ENCODE measurements around the gene BORCS6.
"Not testable (repeated sequence)": the region's sequence is repeated elsewhere in the genome, so short reads cannot be mapped to it uniquely, and the experiment has no call there.

BORCS6 gene

DNA sequence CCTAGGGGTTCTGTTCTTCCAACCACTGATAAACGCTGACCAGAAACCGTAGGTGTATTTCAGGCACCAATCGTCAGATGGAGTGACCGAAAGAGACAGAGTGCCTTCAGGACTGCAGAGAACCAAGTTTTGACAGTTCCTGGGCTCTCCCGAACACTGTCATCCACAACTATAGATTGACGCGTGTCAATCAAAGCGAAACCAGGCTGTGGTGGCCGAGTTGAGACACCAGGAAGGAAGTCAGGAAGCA lies 32.3 kb upstream of the BORCS6 start:
- H3K27me3 Mint-ChIP-seq: no peaks in the 10 kb centered on the region
- no peaks in the 10 kb centered on the region for H3K9me3 Mint-ChIP-seq
- H3K4me1 Mint-ChIP-seq (ENCODE audit: low read depth): peaks cover 61% of the 10 kb centered on the region
- peak overlapping the region; percentile 95 for H3K4me3 Mint-ChIP-seq
- peak overlapping the region; percentile 99 for H3K27ac Mint-ChIP-seq
- peaks cover 23% of the 10 kb centered on the region for H3K36me3 Mint-ChIP-seq (ENCODE audit: low read depth)
- DNase-seq: no peak

GRCh38 chr17:8221663-8222379 lies 31.8 kb upstream of the BORCS6 start:
- Mint-ChIP-seq H3K4me3 (peak overlapping the region; percentile 95), H3K36me3 (ENCODE audit: low read depth) (peaks cover 19% of the 10 kb centered on the region), H3K27me3 (no peaks in the 10 kb centered on the region), H3K27ac (peak overlapping the region; percentile 99), H3K9me3 (no peaks in the 10 kb centered on the region), H3K4me1 (ENCODE audit: low read depth) (peaks cover 56% of the 10 kb centered on the region)
- DNase-seq: peak; percentile 93

DNA sequence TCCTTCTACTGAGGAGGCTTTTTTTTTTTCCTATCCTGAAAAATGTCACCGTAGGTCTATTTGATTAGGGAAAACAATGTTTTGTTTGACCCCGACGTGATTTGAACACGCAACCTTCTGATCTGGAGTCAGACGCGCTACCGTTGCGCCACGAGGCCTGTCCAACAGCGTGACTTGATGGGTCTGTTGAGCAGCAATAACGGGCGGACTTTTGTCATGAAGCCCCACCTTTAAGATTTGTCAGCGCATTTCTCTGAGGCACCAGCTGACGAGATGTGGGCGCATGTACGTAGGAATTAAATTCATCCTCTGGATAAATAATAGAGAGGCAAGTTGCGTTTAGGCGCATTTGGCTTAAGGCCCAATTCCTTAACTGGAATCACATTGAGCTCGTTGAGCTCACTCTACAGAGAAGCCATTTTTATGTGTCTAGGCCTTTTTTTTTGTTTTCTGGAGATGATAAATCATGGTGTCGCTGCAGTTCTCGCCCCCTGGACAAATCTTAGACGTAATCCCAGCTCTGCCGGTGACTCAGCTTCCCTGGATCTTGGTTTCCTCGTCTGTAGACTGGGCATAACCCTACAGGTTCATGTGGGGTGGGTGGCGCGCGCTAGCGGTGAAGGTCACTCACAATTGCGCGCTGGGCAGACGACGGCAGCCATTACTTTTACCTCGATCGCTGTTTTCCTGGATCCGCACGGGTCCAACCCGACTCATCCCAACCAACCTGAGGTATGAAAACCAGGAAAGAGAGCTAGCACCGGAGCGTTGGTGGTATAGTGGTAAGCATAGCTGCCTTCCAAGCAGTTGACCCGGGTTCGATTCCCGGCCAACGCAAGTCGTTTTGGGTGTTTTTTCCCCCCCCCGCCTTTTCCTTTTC lies 31.0 kb upstream of the BORCS6 start:
- Mint-ChIP-seq H3K4me3 (peak overlapping the region; percentile 95), H3K27me3 (no peaks in the 10 kb centered on the region), H3K36me3 (ENCODE audit: low read depth) (peaks cover 11% of the 10 kb centered on the region), H3K9me3 (no peaks in the 10 kb centered on the region), H3K4me1 (ENCODE audit: low read depth) (peaks cover 49% of the 10 kb centered on the region), H3K27ac (peak overlapping the region; percentile 99)
- DNase-seq: peak; percentile 98

DNA sequence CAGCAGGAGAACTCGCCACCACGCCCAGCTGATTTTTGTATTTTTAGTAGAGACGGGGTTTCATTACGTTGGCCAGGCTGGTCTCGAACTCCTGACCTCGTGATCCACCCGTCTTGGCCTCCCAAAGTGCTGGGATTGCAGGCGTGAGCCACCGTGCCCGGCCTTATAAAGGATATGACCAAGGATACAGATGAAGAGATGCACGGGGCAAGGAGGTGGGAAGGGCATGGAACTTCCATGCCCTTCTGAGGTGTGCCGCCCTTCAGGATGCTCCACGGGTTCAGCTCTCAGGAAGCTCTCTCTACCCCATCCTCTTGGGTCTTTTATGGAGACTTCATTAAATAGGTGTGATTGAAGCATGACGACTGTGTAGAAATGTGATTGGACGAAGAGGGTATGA lies 24.0 kb upstream of the BORCS6 start:
- not testable (repeated sequence) for H3K9me3 Mint-ChIP-seq, H3K27ac Mint-ChIP-seq, H3K4me3 Mint-ChIP-seq, DNase-seq, H3K27me3 Mint-ChIP-seq
- H3K4me1 Mint-ChIP-seq (ENCODE audit: low read depth): peaks cover 14% of the 10 kb centered on the region
- peaks cover 14% of the 10 kb centered on the region for H3K36me3 Mint-ChIP-seq (ENCODE audit: low read depth)

DNA sequence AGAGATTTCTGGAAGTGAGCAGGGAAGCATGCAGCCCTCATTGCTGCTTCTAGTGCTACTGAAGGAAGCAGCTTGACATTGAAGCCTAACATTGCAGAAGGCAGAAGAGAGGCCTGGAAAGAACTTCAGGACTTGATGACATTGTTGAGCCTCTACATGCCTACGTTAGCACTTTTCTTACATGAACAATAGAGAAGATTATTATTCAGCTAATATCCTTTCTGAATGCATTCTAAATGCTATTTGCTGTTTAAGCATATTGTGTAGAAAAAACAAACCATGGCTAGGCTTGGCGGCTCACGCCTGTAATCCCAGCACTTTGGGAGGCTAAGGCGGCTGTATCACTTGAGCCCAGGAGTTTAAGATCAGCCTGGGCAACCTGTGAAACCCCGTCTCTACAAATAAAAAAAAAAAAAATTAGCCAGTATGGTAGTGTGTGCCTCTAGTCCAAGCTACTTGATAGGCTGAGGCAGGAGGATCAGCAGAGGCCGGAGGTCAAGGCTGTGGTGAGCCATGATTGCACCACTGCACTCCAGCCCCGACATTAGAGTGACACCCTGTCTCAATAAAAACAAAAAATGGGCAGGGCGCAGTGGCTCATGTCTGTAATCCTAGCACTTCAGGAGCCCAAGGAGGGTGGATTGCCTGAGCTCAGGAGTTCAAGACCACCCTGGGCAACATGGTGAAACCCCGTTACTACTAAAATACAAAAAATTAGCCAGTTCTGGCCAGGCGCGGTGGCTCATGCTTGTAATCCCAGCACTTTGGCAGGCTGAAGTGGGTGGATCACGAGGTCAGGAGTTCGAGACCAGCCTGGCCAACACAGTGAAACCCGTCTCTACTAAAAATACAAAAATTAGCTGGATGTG lies 22.6 kb upstream of the BORCS6 start:
- Mint-ChIP-seq H3K4me1 (ENCODE audit: low read depth) (peaks cover 19% of the 10 kb centered on the region), H3K4me3 (no peak overlapping the region), H3K27ac (no peak overlapping the region), H3K36me3 (ENCODE audit: low read depth) (peaks cover 24% of the 10 kb centered on the region), H3K9me3 (no peaks in the 10 kb centered on the region), H3K27me3 (no peaks in the 10 kb centered on the region)
- DNase-seq: no peak

- Mint-ChIP-seq H3K4me1 (ENCODE audit: low read depth) (peaks cover 24% of the 10 kb centered on the region), H3K9me3 (no peaks in the 10 kb centered on the region)
These were observed 20.9 kb upstream of the BORCS6 start for GRCh38 chr17:8210761-8211458.

DNA sequence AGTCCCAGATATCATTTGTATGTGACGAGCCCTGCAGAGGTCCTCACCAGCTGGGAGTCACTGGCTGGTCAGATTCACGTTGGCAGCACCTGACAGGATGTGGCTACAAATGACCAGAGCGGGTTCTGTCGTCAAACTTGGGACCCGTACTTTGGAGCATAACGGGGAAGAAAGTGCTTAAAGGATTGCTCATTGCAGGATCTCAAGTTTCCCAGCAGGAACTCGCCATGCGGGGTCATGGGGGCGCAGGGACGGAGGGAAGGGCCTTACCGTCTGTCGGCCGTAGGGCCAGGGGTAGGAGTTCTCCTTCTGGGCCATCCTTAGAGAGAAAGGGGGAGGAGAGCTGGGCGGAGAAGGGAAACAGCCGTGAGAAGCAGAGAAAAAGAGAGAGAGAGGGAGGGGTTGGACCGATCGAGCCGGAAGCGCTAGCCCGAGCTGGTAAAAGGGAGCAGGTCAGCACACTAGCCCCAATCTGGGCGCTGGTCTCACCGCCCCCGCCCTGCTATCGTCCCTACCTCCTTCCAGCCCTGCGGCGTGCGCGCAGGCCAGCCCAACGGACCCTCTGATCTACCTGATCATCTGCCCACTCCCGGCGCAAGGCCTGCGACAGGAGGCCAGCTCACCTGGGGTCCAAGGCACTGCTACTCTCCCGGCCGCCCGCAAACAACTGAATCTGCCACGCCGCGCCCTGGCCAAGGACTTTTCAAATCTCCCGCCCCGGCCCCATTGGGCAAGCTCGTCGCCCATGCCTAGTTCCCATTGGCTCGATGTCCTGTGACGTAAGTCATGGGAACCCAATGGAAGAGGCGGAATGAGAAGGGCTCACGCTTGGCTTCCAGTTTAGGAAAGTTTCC lies 20.2 kb upstream of the BORCS6 start, which contains the start of gene AURKB:
AURKB (minus strand) TSS at position 669 of the 854 bp plus-strand sequence; CDS start at position 318, 351 bp downstream.
- no peaks in the 10 kb centered on the region for H3K27me3 Mint-ChIP-seq
- peaks cover 24% of the 10 kb centered on the region for H3K4me1 Mint-ChIP-seq (ENCODE audit: low read depth)
- peak within 1 kb of the TSS; percentile 95 for H3K4me3 Mint-ChIP-seq
- H3K9me3 Mint-ChIP-seq: no peaks in the 10 kb centered on the region
- peak within 1 kb of the TSS; percentile 95 for H3K27ac Mint-ChIP-seq
- DNase-seq: peak; percentile 88
- peaks cover 48% of the 10 kb centered on the region for H3K36me3 Mint-ChIP-seq (ENCODE audit: low read depth)

More at GRCh38 chr17:8210761-8211458, 20.9 kb upstream of the BORCS6 start:
- no peaks in the 10 kb centered on the region for H3K27me3 Mint-ChIP-seq
- peak; percentile 58 for DNase-seq
- peak overlapping the region; percentile 95 for H3K4me3 Mint-ChIP-seq
- peak overlapping the region; percentile 95 for H3K27ac Mint-ChIP-seq
- peaks cover 40% of the 10 kb centered on the region for H3K36me3 Mint-ChIP-seq (ENCODE audit: low read depth)

DNA sequence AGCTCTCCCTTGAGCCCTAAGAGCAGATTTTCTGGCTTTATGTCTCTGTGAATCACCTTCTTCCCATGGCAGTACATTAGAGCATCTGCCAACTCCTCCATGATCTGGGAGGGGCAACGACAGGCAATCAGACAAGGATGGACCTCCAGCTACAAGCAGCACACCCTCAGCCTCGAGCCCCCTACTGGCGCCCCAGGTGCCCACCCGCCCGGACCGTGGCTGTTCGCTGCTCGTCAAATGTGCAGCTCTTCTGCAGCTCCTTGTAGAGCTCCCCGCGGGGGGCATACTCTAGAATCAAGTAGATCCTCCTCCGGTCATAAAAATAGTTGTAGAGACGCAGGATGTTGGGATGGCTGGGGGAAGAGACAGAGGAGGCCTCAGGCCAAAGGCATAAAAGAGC lies 16.6 kb upstream of the BORCS6 start:
- H3K36me3 Mint-ChIP-seq (ENCODE audit: low read depth): peaks cover 73% of the 10 kb centered on the region

DNA sequence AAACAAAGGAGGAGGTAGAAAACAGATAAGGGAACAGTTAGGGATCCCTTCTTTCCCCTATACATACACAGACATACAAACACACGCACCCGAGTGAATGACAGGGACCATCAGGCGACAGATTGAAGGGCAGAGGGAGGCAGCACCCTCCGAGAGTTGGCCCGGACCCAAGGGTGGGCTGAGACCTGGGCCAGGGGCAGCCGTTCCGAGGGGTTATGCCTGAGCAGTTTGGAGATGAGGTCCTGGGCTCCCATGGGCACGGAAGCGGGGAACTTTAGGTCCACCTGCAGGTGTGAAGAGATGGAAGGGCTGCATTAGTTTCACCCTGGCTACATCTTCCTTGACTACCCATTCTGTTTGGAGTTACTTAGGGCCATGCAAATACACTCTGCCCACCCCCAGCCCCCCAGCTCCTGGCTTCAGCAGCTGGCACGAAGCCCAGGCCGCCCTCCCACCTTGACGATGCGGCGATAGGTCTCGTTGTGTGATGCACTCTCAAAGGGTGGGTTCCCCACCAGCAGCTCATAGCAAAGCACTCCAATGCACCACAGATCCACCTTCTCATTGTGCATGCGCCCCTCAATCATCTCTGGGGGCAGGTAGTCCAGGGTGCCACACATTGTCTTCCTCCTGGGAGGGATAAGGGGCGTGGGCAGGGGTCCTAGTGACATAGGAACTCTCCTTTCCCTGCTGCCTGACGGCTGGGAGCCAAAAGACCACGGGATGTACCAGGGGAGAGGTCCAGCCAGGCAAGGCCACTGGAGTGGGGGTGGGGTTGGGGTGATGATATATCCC lies 15.0 kb upstream of the BORCS6 start:
- DNase-seq: no peak
- Mint-ChIP-seq H3K4me1 (ENCODE audit: low read depth) (peaks cover 19% of the 10 kb centered on the region), H3K36me3 (ENCODE audit: low read depth) (peaks cover 76% of the 10 kb centered on the region), H3K27me3 (no peaks in the 10 kb centered on the region), H3K4me3 (no peak overlapping the region), H3K9me3 (no peaks in the 10 kb centered on the region), H3K27ac (no peak overlapping the region)

More for the DNA sequence above, 16.6 kb upstream of the BORCS6 start:
- Mint-ChIP-seq H3K4me3 (no peak overlapping the region), H3K4me1 (ENCODE audit: low read depth) (peaks cover 25% of the 10 kb centered on the region), H3K27me3 (no peaks in the 10 kb centered on the region), H3K9me3 (no peaks in the 10 kb centered on the region), H3K27ac (peak overlapping the region; percentile 40)
- DNase-seq: no peak

DNA sequence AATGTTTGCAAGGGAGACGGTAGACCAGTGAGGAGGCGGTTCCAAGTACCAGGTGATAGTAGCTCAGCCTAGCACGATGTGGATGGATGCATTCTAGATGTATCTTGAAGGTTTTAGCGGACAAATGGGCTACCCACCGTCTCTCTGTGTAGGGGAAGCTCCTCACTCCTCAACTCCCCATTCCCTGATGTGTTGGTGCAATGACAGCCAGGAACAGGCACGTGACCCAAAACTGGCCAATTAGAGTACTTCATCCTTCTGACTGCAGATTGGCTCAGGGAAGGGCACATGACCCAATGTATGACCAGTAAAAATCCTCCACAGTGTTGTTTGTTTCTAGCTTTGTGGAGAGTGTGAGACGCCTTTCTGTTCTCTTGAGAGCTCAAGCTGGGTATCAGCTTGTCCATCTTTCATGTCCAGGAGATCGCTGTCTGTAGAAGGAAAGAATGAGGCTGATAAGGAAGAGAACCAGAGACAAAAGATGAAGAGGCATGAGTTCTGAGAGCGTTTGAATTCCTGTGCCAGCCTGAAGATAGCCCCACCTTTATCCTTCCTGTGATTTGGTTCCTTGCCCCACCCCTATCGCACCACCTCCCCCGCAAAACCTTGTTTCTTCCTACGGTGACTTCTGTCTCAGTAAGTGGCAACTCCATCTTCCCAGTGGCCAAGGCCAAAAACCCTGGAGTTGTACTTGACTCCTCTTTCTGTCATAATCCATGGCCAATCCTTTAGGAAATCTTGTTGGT lies 2.3 kb upstream of the BORCS6 start:
- H3K27me3 Mint-ChIP-seq: no peaks in the 10 kb centered on the region
- no peaks in the 10 kb centered on the region for H3K9me3 Mint-ChIP-seq
- no peak overlapping the region for H3K4me3 Mint-ChIP-seq
- H3K36me3 Mint-ChIP-seq (ENCODE audit: low read depth): peaks cover 2% of the 10 kb centered on the region
- peak; percentile 60 for DNase-seq
- H3K4me1 Mint-ChIP-seq (ENCODE audit: low read depth): peaks cover 21% of the 10 kb centered on the region
- no peak overlapping the region for H3K27ac Mint-ChIP-seq

DNA sequence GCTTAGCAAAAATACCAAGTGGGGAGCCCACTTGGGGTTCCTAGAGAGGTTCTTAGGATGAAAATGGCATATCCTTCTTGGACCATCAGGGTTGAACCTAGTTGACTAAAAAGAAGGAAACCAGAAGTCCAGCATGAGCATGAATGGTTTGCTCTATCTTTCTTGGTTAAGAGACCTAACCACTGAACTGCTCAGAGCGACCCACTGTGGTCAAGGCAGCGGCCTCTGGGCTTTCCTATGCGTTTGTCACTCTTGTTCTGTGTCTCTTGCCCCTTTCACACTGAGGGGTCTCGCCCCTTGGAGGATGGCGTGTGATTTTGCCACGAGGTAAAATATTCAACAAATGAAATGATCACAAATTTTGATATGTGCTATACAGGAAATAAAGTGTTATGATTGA lies 526 bp upstream of the BORCS6 start:
- no peak for DNase-seq
- H3K4me1 Mint-ChIP-seq (ENCODE audit: low read depth): peaks cover 11% of the 10 kb centered on the region
- H3K9me3 Mint-ChIP-seq: no peaks in the 10 kb centered on the region
- peak overlapping the region; percentile 93 for H3K27ac Mint-ChIP-seq
- H3K36me3 Mint-ChIP-seq (ENCODE audit: low read depth): peaks cover 2% of the 10 kb centered on the region
- H3K27me3 Mint-ChIP-seq: no peaks in the 10 kb centered on the region
- no peak overlapping the region for H3K4me3 Mint-ChIP-seq

DNA sequence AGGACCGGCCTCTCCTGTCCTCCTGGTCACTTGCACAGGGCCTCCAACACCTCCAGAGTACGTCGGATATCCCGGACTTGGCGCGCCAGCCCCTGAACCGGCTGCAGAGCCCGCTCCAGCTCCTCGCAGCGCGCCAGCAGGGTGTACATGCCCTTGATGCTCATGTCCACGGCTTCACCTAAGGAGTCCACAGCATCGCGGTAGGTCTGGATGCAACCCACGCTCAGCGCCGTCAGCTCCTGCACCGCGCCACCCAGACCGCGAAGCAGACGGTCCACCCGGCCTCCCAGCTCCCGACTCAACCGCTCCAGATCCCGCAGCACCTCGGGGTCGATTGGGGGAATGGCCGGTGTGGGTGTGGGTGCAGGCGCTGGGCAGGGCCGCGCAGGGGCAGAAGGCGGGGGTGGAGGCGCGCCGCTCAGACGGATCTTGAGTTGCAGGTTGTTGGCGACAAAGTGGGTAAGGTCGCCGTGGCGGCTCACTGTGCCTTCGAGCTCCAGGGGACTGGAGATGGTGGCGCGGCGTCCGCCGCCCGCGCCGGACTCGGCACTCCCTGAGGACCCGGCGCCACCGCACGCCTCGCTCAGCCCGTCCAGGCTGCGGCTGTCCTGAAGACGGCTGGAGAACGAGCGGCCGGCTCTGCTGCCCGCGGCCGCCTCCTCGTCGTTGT lies 804 bp downstream of the BORCS6 start:
- Mint-ChIP-seq H3K27ac (peak overlapping the region; percentile 93), H3K9me3 (no peaks in the 10 kb centered on the region), H3K4me3 (no peak overlapping the region), H3K27me3 (no peaks in the 10 kb centered on the region), H3K4me1 (ENCODE audit: low read depth) (peaks cover 14% of the 10 kb centered on the region), H3K36me3 (ENCODE audit: low read depth) (peaks cover 2% of the 10 kb centered on the region)
- peak; percentile 54 for DNase-seq
